Measurements from ENCODE around the gene MFSD1. TPM values are rescaled to one million over a fixed set of nuclear protein-coding genes. Genes with fewer than 3 reads are reported as not detected.

The MFSD1 gene
- total and polyA plus RNA-seq, 5 donors from 2014 or later, result 23.3 to 65.8 (median 52.9) TPM

DNA sequence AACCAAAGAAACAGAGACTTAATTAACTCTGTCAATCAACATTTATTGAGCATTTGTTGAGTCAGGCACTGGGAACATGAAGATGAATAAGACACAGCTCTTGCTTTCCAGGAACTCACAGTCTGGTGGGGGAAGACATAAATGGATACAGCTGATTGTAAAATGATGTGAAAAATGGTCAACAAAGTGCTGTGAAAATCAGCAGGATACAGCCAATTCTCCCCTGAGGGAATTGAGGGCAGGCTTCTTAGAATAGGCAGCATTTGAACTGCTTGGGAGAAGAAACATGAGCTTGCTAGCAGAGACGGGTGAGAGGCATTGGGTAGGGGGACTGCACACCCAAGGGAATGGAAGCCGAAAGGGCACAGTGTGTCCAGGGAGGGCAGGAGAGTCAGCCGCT is 41.1 kb downstream of the MFSD1 start:
- Histone ChIP-seq H3K4me3 (ENCODE audit: low read depth, low read length) (no peak overlapping the region), H3K27ac (ENCODE audit: insufficient read depth, low read length, poor library complexity, severe bottlenecking) (no peak overlapping the region), H3K27me3 (ENCODE audit: control insufficient read depth, insufficient read depth, low read length) (no peaks in the 10 kb centered on the region), H3K4me1 (ENCODE audit: control insufficient read depth, insufficient read depth, low read length, poor library complexity, severe bottlenecking) (no peaks in the 10 kb centered on the region), H3K9me3 (ENCODE audit: control insufficient read depth in 2 of 2, low read length in 2 of 2) (no peaks in the 10 kb centered on the region), H3K36me3 (ENCODE audit: control insufficient read depth, insufficient read depth, low read length) (no peaks in the 10 kb centered on the region)
- Mint-ChIP-seq H3K27ac (peak overlapping the region in 1 of 3 donors; percentile 6), H3K4me3 (no peak overlapping the region), H3K27me3 (no peaks in the 10 kb centered on the region), H3K9me3 (no peaks in the 10 kb centered on the region), H3K4me1 (peaks cover 0 to 6% (median 4%) of the 10 kb centered on the region in 4 donors), H3K36me3 (no peaks in the 10 kb centered on the region)
- DNase-seq (no peak), ATAC-seq (ENCODE audit: low read depth in 2 of 2) (no peak)

GRCh38 chr3:158845765-158846350 is 44.0 kb downstream of the MFSD1 start:
- Histone ChIP-seq H3K9me3 (ENCODE audit: control insufficient read depth in 2 of 2, low read length in 2 of 2) (no peaks in the 10 kb centered on the region), H3K27me3 (ENCODE audit: control insufficient read depth, insufficient read depth, low read length) (no peaks in the 10 kb centered on the region), H3K27ac (ENCODE audit: insufficient read depth, low read length, poor library complexity, severe bottlenecking) (no peak overlapping the region), H3K36me3 (ENCODE audit: control insufficient read depth, insufficient read depth, low read length) (no peaks in the 10 kb centered on the region), H3K4me1 (ENCODE audit: control insufficient read depth, insufficient read depth, low read length, poor library complexity, severe bottlenecking) (no peaks in the 10 kb centered on the region), H3K4me3 (ENCODE audit: low read depth, low read length) (no peak overlapping the region)
- ATAC-seq (ENCODE audit: low read depth in 2 of 2), result peak in 1 of 2 donors; percentile 55
- DNase-seq, result peak; percentile 17 to 47 (median 45)
- Mint-ChIP-seq H3K9me3 (no peaks in the 10 kb centered on the region), H3K36me3 (no peaks in the 10 kb centered on the region), H3K4me1 (peaks cover 0 to 6% (median 3%) of the 10 kb centered on the region in 4 donors), H3K27ac (peak overlapping the region in 1 of 3 donors; percentile 20), H3K27me3 (no peaks in the 10 kb centered on the region), H3K4me3 (no peak overlapping the region)

DNA sequence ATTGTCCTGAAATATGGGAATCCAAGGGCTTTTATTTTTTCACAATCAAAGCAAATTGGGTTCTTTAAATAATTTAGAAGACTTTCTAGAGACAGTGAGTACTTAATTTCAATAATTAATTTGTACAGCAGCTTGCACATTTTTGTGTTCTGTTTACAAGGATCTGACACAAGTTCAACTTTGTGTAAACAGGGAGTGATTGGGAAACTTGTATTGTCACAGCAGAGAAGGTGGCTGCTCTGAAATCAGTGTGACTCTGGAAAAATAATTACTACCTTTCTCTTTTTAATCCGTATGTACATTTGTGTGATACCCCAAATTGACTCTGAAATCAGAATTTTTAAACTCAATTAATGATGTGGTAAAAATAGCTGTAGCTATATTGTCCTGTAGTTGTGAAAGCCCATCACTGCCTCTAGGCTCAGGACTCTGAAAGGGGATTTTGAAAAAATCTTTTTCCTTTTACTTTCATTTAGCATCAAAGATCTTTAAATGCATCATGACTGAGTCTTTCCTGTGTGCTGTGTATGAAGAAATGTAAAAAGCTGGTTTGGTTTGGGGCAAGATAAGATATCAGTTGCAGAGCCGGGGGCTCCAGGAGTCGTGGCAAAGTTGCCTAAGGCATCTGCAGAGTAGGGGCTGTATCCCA is 45.1 kb downstream of the MFSD1 start:
- peak overlapping the region in 1 of 3 donors; percentile 53 for H3K27ac Mint-ChIP-seq
- Histone ChIP-seq H3K27ac (ENCODE audit: insufficient read depth, low read length, poor library complexity, severe bottlenecking) (no peak overlapping the region), H3K4me1 (ENCODE audit: control insufficient read depth, insufficient read depth, low read length, poor library complexity, severe bottlenecking) (no peaks in the 10 kb centered on the region), H3K36me3 (ENCODE audit: control insufficient read depth, insufficient read depth, low read length) (no peaks in the 10 kb centered on the region), H3K9me3 (ENCODE audit: control insufficient read depth in 2 of 2, low read length in 2 of 2) (no peaks in the 10 kb centered on the region), H3K4me3 (ENCODE audit: low read depth, low read length) (no peak overlapping the region), H3K27me3 (ENCODE audit: control insufficient read depth, insufficient read depth, low read length) (no peaks in the 10 kb centered on the region)
- H3K4me3 Mint-ChIP-seq, result no peak overlapping the region
- no peaks in the 10 kb centered on the region for H3K36me3 Mint-ChIP-seq
- no peak for ATAC-seq (ENCODE audit: low read depth in 2 of 2)
- peak in 1 of 3 donors; percentile 9 for DNase-seq
- H3K27me3 Mint-ChIP-seq, result no peaks in the 10 kb centered on the region
- peaks cover 0 to 6% (median 3%) of the 10 kb centered on the region in 4 donors for H3K4me1 Mint-ChIP-seq
- no peaks in the 10 kb centered on the region for H3K9me3 Mint-ChIP-seq

- Histone ChIP-seq H3K27ac (ENCODE audit: insufficient read depth, low read length, poor library complexity, severe bottlenecking) (no peak overlapping the region), H3K4me3 (ENCODE audit: low read depth, low read length) (no peak overlapping the region), H3K4me1 (ENCODE audit: control insufficient read depth, insufficient read depth, low read length, poor library complexity, severe bottlenecking) (no peaks in the 10 kb centered on the region), H3K27me3 (ENCODE audit: control insufficient read depth, insufficient read depth, low read length) (no peaks in the 10 kb centered on the region), H3K36me3 (ENCODE audit: control insufficient read depth, insufficient read depth, low read length) (no peaks in the 10 kb centered on the region), H3K9me3 (ENCODE audit: control insufficient read depth in 2 of 2, low read length in 2 of 2) (no peaks in the 10 kb centered on the region)
- Mint-ChIP-seq H3K27me3 (no peaks in the 10 kb centered on the region), H3K9me3 (no peaks in the 10 kb centered on the region), H3K4me3 (no peak overlapping the region), H3K27ac (peak overlapping the region in 1 of 3 donors; percentile 53), H3K36me3 (no peaks in the 10 kb centered on the region), H3K4me1 (peaks cover 0 to 6% (median 3%) of the 10 kb centered on the region in 4 donors)
- DNase-seq (no peak), ATAC-seq (ENCODE audit: low read depth in 2 of 2) (no peak)
Measured at GRCh38 chr3:158847452-158847821, 45.6 kb downstream of the MFSD1 start.

- Histone ChIP-seq H3K36me3 (ENCODE audit: control insufficient read depth, insufficient read depth, low read length) (no peaks in the 10 kb centered on the region), H3K4me1 (ENCODE audit: control insufficient read depth, insufficient read depth, low read length, poor library complexity, severe bottlenecking) (no peaks in the 10 kb centered on the region), H3K4me3 (ENCODE audit: low read depth, low read length) (no peak overlapping the region), H3K9me3 (ENCODE audit: control insufficient read depth in 2 of 2, low read length in 2 of 2) (no peaks in the 10 kb centered on the region), H3K27me3 (ENCODE audit: control insufficient read depth, insufficient read depth, low read length) (no peaks in the 10 kb centered on the region), H3K27ac (ENCODE audit: insufficient read depth, low read length, poor library complexity, severe bottlenecking) (no peak overlapping the region)
- Mint-ChIP-seq H3K4me1 (peaks cover 0 to 6% (median 3%) of the 10 kb centered on the region in 4 donors), H3K9me3 (no peaks in the 10 kb centered on the region), H3K36me3 (no peaks in the 10 kb centered on the region), H3K27ac (no peak overlapping the region), H3K27me3 (no peaks in the 10 kb centered on the region), H3K4me3 (no peak overlapping the region)
- ATAC-seq (ENCODE audit: low read depth in 2 of 2) (no peak), DNase-seq (no peak)
Measured at GRCh38 chr3:158847885-158848284, 46.0 kb downstream of the MFSD1 start.

DNA sequence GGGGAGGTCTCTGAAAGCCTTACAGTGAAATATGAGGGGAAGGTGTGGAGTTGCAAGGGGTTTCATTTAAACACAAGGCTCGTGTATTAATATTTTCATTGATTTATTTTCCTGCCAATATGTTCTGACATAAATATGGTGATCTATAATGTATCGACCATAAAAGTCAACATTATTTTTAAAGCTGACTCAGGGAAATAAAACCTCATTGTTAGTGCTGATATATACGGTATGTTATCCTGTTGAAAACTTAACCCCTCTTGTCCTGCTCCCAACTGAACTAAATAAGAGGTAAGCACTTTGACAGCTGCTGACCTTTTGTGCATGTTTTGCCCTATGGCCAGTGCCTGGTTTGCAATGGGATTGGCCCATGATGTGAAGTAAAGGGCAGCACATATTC is 47.9 kb downstream of the MFSD1 start:
- peaks cover 0 to 6% (median 3%) of the 10 kb centered on the region in 4 donors for H3K4me1 Mint-ChIP-seq
- no peaks in the 10 kb centered on the region for H3K36me3 Mint-ChIP-seq
- no peak for ATAC-seq (ENCODE audit: low read depth in 2 of 2)

DNA sequence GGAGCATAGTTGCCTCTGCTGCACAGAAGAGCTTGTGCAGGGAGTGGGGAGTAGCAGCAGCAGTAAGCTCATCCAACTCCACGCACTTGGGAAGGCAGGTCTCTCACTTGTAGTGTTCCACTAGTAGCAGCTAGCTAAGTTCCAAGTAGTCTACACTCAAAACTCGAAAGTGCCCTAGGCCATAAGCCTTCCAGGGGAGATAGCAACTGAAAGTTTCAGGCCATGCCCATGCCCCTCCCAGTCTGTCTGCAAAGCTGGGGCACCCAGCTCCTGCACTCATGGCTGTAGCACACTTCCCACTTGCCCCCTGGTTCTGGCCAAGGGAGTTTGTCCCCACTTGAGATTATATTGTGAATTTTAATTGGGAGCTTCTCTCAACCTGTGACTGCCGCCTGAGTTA is 57.5 kb downstream of the MFSD1 start:
- no peaks in the 10 kb centered on the region for H3K36me3 ChIP-seq (ENCODE audit: control insufficient read depth, insufficient read depth, low read length)
- H3K27ac Mint-ChIP-seq, result no peak overlapping the region
- H3K27me3 ChIP-seq (ENCODE audit: control insufficient read depth, insufficient read depth, low read length), result no peaks in the 10 kb centered on the region
- no peak overlapping the region for H3K4me3 ChIP-seq (ENCODE audit: low read depth, low read length)
- H3K4me3 Mint-ChIP-seq, result no peak overlapping the region
- no peaks in the 10 kb centered on the region for H3K4me1 ChIP-seq (ENCODE audit: control insufficient read depth, insufficient read depth, low read length, poor library complexity, severe bottlenecking)
- H3K27ac ChIP-seq (ENCODE audit: insufficient read depth, low read length, poor library complexity, severe bottlenecking), result no peak overlapping the region
- peaks cover 0 to 15% (median 3%) of the 10 kb centered on the region in 7 donors for H3K9me3 Mint-ChIP-seq
- DNase-seq (no peak), ATAC-seq (ENCODE audit: low read depth in 2 of 2) (no peak)
- peaks cover 5% of the 10 kb centered on the region for H3K27me3 Mint-ChIP-seq
- no peaks in the 10 kb centered on the region for H3K9me3 ChIP-seq (ENCODE audit: control insufficient read depth in 2 of 2, low read length in 2 of 2)
- no peaks in the 10 kb centered on the region for H3K4me1 Mint-ChIP-seq
- peaks cover 15% of the 10 kb centered on the region for H3K36me3 Mint-ChIP-seq

More for the DNA sequence above, 47.9 kb downstream of the MFSD1 start:
- Mint-ChIP-seq H3K27me3 (no peaks in the 10 kb centered on the region), H3K9me3 (no peaks in the 10 kb centered on the region), H3K4me3 (no peak overlapping the region), H3K27ac (no peak overlapping the region)
- no peak for DNase-seq
- H3K9me3 ChIP-seq (ENCODE audit: control insufficient read depth in 2 of 2, low read length in 2 of 2), result no peaks in the 10 kb centered on the region
- no peak overlapping the region for H3K27ac ChIP-seq (ENCODE audit: insufficient read depth, low read length, poor library complexity, severe bottlenecking)
- no peak overlapping the region for H3K4me3 ChIP-seq (ENCODE audit: low read depth, low read length)
- H3K36me3 ChIP-seq (ENCODE audit: control insufficient read depth, insufficient read depth, low read length), result no peaks in the 10 kb centered on the region
- H3K27me3 ChIP-seq (ENCODE audit: control insufficient read depth, insufficient read depth, low read length), result no peaks in the 10 kb centered on the region
- no peaks in the 10 kb centered on the region for H3K4me1 ChIP-seq (ENCODE audit: control insufficient read depth, insufficient read depth, low read length, poor library complexity, severe bottlenecking)

DNA sequence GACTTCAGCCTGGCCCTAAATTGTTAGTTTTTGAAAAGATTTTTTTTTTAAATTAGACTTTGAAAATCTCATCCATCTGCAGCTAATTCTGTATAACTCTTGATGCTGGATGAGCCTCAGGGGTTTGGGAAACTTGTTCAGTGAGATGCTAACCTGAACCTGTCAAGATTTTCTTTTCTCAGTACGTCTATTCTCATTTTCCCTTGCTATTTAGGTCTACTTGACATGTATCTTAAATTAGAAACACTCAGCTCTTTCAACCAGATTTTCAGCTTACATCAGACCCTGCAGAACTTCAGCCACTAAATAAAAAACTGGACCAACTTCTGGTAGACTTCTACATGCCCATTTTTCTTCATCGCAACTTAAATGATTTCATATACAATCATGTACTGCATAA is 61.4 kb downstream of the MFSD1 start:
- no peak for ATAC-seq (ENCODE audit: low read depth in 2 of 2)
- H3K27me3 Mint-ChIP-seq, result peaks cover 5% of the 10 kb centered on the region
- no peaks in the 10 kb centered on the region for H3K9me3 ChIP-seq (ENCODE audit: control insufficient read depth in 2 of 2, low read length in 2 of 2)
- H3K4me3 ChIP-seq (ENCODE audit: low read depth, low read length), result no peak overlapping the region
- peaks cover 0 to 2% (median 0%) of the 10 kb centered on the region in 4 donors for H3K4me1 Mint-ChIP-seq
- H3K36me3 Mint-ChIP-seq, result peaks cover 3% of the 10 kb centered on the region
- H3K36me3 ChIP-seq (ENCODE audit: control insufficient read depth, insufficient read depth, low read length), result no peaks in the 10 kb centered on the region
- H3K27ac ChIP-seq (ENCODE audit: insufficient read depth, low read length, poor library complexity, severe bottlenecking), result no peak overlapping the region
- no peak overlapping the region for H3K27ac Mint-ChIP-seq
- H3K4me1 ChIP-seq (ENCODE audit: control insufficient read depth, insufficient read depth, low read length, poor library complexity, severe bottlenecking), result no peaks in the 10 kb centered on the region
- no peak for DNase-seq
- no peaks in the 10 kb centered on the region for H3K27me3 ChIP-seq (ENCODE audit: control insufficient read depth, insufficient read depth, low read length)
- no peaks in the 10 kb centered on the region for H3K9me3 Mint-ChIP-seq
- H3K4me3 Mint-ChIP-seq, result no peak overlapping the region

All from CD4-positive, CD25-positive, alpha-beta regulatory T cell (primary cell).